Activated B cell treated with CpG ODN at 0.5 μM for 24 hours (primary cell): ENCODE data around the gene ENDOD1. TPM values are rescaled to one million over a fixed set of nuclear protein-coding genes. Genes with fewer than 3 reads are reported as not detected.

ENCODE experiments used
- ATAC-seq: fragments of 200-7000 bp; cut with Tn5 transposase; one replicate; pipeline ENCODE4 v1.10.0; 2021; ENCODE audit warnings: low read depth, mild to moderate bottlenecking, moderate library complexity
- CTCF ChIA-PET: fragments of 350-600 bp; sonication (Branson Sonifier 250); formaldehyde crosslinking; loops from one replicate; lab custom pipeline; 2021; ENCODE audit warnings: antibody characterized with exemption; lab: Charles Lee
- POLR2A ChIA-PET: fragments of 350-600 bp; sonication (Branson Sonifier 250); formaldehyde crosslinking; loops from one replicate; lab custom pipeline; 2021; ENCODE audit warnings: antibody characterized with exemption; lab: Charles Lee
- DNase-seq: peaks from one replicate; pipeline ENCODE4 v3.0.0; 2022
- H3K27ac Mint-ChIP-seq: one replicate; pipeline ENCODE4 v1.8.0; 2020; ENCODE audit warnings: mixed read lengths
- H3K27me3 Mint-ChIP-seq: one replicate; pipeline ENCODE4 v1.8.0; 2021; ENCODE audit warnings: mixed read lengths
- H3K36me3 Mint-ChIP-seq: one replicate; pipeline ENCODE4 v1.8.0; 2021; ENCODE audit warnings: low read depth, mixed read lengths
- H3K4me1 Mint-ChIP-seq: one replicate; pipeline ENCODE4 v1.8.0; 2021; ENCODE audit warnings: mixed read lengths
- H3K4me3 Mint-ChIP-seq: one replicate; pipeline ENCODE4 v1.8.0; 2020; ENCODE audit warnings: mild to moderate bottlenecking, mixed read lengths
- H3K9me3 Mint-ChIP-seq: one replicate; pipeline ENCODE4 v1.8.0; 2020; ENCODE audit warnings: mixed read lengths
- intact Hi-C: fragments of 100-400 bp; cut with micrococcal nuclease; formaldehyde crosslinking; loops from one replicate; pipeline ENCODE4 v1.15.1; 2024
- total RNA-seq: library from RNA; stranded (reverse); gene quantifications from 2 replicates; pipeline ENCODE4 v1.2.3, GENCODE V29; 2022
- TF ChIP-seq, protein P1 (sequence below): fragments of 200-600 bp; IDR thresholded peaks from one replicate; pipeline ENCODE4 v1.8.0; 2022; ENCODE audit warnings: antibody characterized with exemption, mild to moderate bottlenecking

ENDOD1 gene
- total RNA-seq, 1 donor from 2014 or later = 9.8 TPM

- H3K9me3 Mint-ChIP-seq = no peaks in the 10 kb centered on the region
- ChIA-PET POLR2A (interaction anchor here (0.6 to 4.1 kb wide), 3 partner anchors 13 to 35 kb away, joined by 3 to 41 read pairs (median 3); partner anchors contain the start of gene ENDOD1), CTCF (interaction anchor here (1.9 kb wide), 1 partner anchor 33 kb away, joined by 6 read pairs; no protein-coding TSS in a partner anchor)
- H3K27me3 Mint-ChIP-seq = no peaks in the 10 kb centered on the region
- TF ChIP-seq, protein P1, sequence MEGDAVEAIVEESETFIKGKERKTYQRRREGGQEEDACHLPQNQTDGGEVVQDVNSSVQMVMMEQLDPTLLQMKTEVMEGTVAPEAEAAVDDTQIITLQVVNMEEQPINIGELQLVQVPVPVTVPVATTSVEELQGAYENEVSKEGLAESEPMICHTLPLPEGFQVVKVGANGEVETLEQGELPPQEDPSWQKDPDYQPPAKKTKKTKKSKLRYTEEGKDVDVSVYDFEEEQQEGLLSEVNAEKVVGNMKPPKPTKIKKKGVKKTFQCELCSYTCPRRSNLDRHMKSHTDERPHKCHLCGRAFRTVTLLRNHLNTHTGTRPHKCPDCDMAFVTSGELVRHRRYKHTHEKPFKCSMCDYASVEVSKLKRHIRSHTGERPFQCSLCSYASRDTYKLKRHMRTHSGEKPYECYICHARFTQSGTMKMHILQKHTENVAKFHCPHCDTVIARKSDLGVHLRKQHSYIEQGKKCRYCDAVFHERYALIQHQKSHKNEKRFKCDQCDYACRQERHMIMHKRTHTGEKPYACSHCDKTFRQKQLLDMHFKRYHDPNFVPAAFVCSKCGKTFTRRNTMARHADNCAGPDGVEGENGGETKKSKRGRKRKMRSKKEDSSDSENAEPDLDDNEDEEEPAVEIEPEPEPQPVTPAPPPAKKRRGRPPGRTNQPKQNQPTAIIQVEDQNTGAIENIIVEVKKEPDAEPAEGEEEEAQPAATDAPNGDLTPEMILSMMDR = no peak
- ATAC-seq (no peak), DNase-seq (no peak)
- intact Hi-C loops = no loop called here
- H3K36me3 Mint-ChIP-seq = peaks cover 9% of the 10 kb centered on the region
- H3K4me1 Mint-ChIP-seq = peaks cover 65% of the 10 kb centered on the region
- no peak overlapping the region for H3K4me3 Mint-ChIP-seq
- no peak overlapping the region for H3K27ac Mint-ChIP-seq
Observed at GRCh38 chr11:95102733-95103132, 13.1 kb downstream of the ENDOD1 start.

DNA sequence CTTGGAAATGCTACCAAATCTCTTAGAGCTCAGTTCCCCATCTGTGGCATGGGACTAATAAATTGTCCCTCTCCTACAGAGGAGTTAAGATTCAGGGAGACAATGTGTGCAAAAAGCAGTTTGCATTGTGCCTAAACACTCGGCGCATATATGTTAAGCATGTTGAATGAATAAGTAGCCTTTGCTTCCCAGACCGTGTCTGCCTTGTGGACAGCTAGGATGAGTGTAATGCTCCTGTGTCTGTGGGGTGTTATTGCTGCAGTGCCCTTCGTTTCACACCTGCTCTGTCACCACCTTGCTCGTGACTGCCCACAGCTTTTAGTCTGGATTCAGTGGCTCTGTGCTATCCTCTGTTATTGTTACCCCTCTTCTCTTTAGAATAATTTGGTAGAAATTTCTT, 14.1 kb downstream of the ENDOD1 start:
- no peak overlapping the region for H3K27ac Mint-ChIP-seq
- CTCF ChIA-PET = interaction anchor here (1.1 kb wide), 1 partner anchor 33 kb away, joined by 3 read pairs; no protein-coding TSS in a partner anchor
- TF ChIP-seq, protein P1 = no peak
- POLR2A ChIA-PET = interaction anchor here (4.1 kb wide), 1 partner anchor 14 kb away, joined by 41 read pairs; the partner anchor contains the start of gene ENDOD1
- intact Hi-C loops = no loop called here
- no peak overlapping the region for H3K4me3 Mint-ChIP-seq
- H3K27me3 Mint-ChIP-seq = no peaks in the 10 kb centered on the region
- DNase-seq (no peak), ATAC-seq (no peak)
- no peaks in the 10 kb centered on the region for H3K9me3 Mint-ChIP-seq
- peaks cover 9% of the 10 kb centered on the region for H3K36me3 Mint-ChIP-seq
- peaks cover 67% of the 10 kb centered on the region for H3K4me1 Mint-ChIP-seq

- intact Hi-C loops = no loop called here
- ATAC-seq (no peak), DNase-seq (no peak)
- H3K36me3 Mint-ChIP-seq = peaks cover 13% of the 10 kb centered on the region
- ChIA-PET CTCF (interaction anchor here (1.1 kb wide), 1 partner anchor 34 kb away, joined by 3 read pairs; no protein-coding TSS in a partner anchor), POLR2A (interaction anchor here (4.1 kb wide), 1 partner anchor 15 kb away, joined by 41 read pairs; the partner anchor contains the start of gene ENDOD1)
- no peak overlapping the region for H3K4me3 Mint-ChIP-seq
- no peak overlapping the region for H3K27ac Mint-ChIP-seq
- H3K27me3 Mint-ChIP-seq = no peaks in the 10 kb centered on the region
- TF ChIP-seq, protein P1 = no peak
- no peaks in the 10 kb centered on the region for H3K9me3 Mint-ChIP-seq
- peaks cover 67% of the 10 kb centered on the region for H3K4me1 Mint-ChIP-seq
Observed at GRCh38 chr11:95104121-95104830, 14.6 kb downstream of the ENDOD1 start.

- no peaks in the 10 kb centered on the region for H3K9me3 Mint-ChIP-seq
- CTCF ChIA-PET = no interaction called here
- ATAC-seq = no peak
Observed at GRCh38 chr11:95104856-95105255, 15.2 kb downstream of the ENDOD1 start.

More at GRCh38 chr11:95104856-95105255, 15.2 kb downstream of the ENDOD1 start:
- H3K27ac Mint-ChIP-seq = no peak overlapping the region
- DNase-seq = no peak
- no peaks in the 10 kb centered on the region for H3K27me3 Mint-ChIP-seq
- no peak overlapping the region for H3K4me3 Mint-ChIP-seq
- peaks cover 67% of the 10 kb centered on the region for H3K4me1 Mint-ChIP-seq
- POLR2A ChIA-PET = no interaction called here
- H3K36me3 Mint-ChIP-seq = peaks cover 16% of the 10 kb centered on the region
- TF ChIP-seq, protein P1 = no peak
- intact Hi-C loops = loop anchor here (5.0 kb wide), 1 partner anchor 38 kb away; the partner anchor contains the start of gene SRSF8
